HepG2 (cell line): ENCODE results near the gene TBXA2R. TPM values are rescaled to one million over a fixed set of nuclear protein-coding genes. Genes with fewer than 3 reads are reported as not detected.
A peak's percentile ranks its signal among the peaks of the same experiment; 100 is the strongest.

Source experiments
- AFF4 ChIP-seq: sonication (generic); formaldehyde crosslinking; IDR thresholded peaks from 2 replicates; pipeline ENCODE4 v1.4.0; 2020; ENCODE audit warnings: missing genetic modification reagents
- ARNTL ChIP-seq: sonication (generic); formaldehyde crosslinking; IDR thresholded peaks from 2 replicates; pipeline ENCODE4 v1.4.0; 2020; ENCODE audit warnings: mild to moderate bottlenecking, missing genetic modification reagents
- MED13 ChIP-seq: sonication (generic); formaldehyde crosslinking; IDR thresholded peaks from 2 replicates; pipeline ENCODE4 v1.5.0; 2020; ENCODE audit warnings: missing genetic modification reagents
- MTF1 ChIP-seq: sonication (generic); formaldehyde crosslinking; IDR thresholded peaks from 2 replicates; pipeline ENCODE4 v1.5.0; 2020; ENCODE audit warnings: missing genetic modification reagents
- RAD51 ChIP-seq: fragments of 450-650 bp; IDR thresholded peaks from 2 replicates; pipeline ENCODE4 v1.6.1; 2016; ENCODE audit warnings: borderline replicate concordance
- RBM39 ChIP-seq: fragments of 200-400 bp; formaldehyde crosslinking; IDR thresholded peaks from one replicate; pipeline ENCODE4 v1.6.1; 2018; ENCODE audit warnings: antibody characterized with exemption, mild to moderate bottlenecking, low read depth, low read length; ENCODE audit not compliant: poor library complexity, severe bottlenecking
- SMYD3 ChIP-seq: sonication (generic); formaldehyde crosslinking; IDR thresholded peaks from 2 replicates; pipeline ENCODE4 v1.8.1; 2023; ENCODE audit warnings: mild to moderate bottlenecking, missing genetic modification reagents
- WIZ ChIP-seq: sonication (generic); formaldehyde crosslinking; IDR thresholded peaks from 2 replicates; pipeline ENCODE4 v1.5.1; 2020; ENCODE audit warnings: mild to moderate bottlenecking, missing genetic modification reagents
- ZBTB8A ChIP-seq: sonication (generic); formaldehyde crosslinking; IDR thresholded peaks from 2 replicates; pipeline ENCODE4 v1.4.0; 2020; ENCODE audit warnings: mild to moderate bottlenecking, low read depth, missing genetic modification reagents, borderline replicate concordance
- ZKSCAN1 ChIP-seq: fragments of 150-350 bp; IDR thresholded peaks from 2 replicates; pipeline ENCODE4 v1.6.1; 2014; ENCODE audit warnings: low read length
- ZNF20 ChIP-seq: sonication (generic); formaldehyde crosslinking; IDR thresholded peaks from 2 replicates; pipeline ENCODE4 v1.4.0; 2020; ENCODE audit warnings: mild to moderate bottlenecking, moderate library complexity, missing genetic modification reagents
- ZNF292 ChIP-seq: sonication (generic); formaldehyde crosslinking; IDR thresholded peaks from 2 replicates; pipeline ENCODE4 v1.8.1; 2022; ENCODE audit warnings: mild to moderate bottlenecking, low read depth, missing genetic modification reagents, borderline replicate concordance
- ZNF33A ChIP-seq: sonication (generic); formaldehyde crosslinking; IDR thresholded peaks from 2 replicates; pipeline ENCODE4 v1.5.1; 2020; ENCODE audit warnings: missing genetic modification reagents, mild to moderate bottlenecking, moderate library complexity, borderline replicate concordance
- ZNF546 ChIP-seq: sonication (generic); formaldehyde crosslinking; conservative IDR thresholded peaks from 2 replicates; pipeline ENCODE4 v1.8.1; 2023; ENCODE audit warnings: mild to moderate bottlenecking, missing genetic modification reagents
- ZNF737 ChIP-seq: sonication (generic); formaldehyde crosslinking; IDR thresholded peaks from 2 replicates; pipeline ENCODE4 v1.5.0; 2020; ENCODE audit warnings: missing genetic modification reagents, mild to moderate bottlenecking, borderline replicate concordance
- ZNF788 ChIP-seq: sonication (generic); formaldehyde crosslinking; IDR thresholded peaks from 2 replicates; pipeline ENCODE4 v1.5.0; 2020; ENCODE audit warnings: mild to moderate bottlenecking, missing genetic modification reagents, borderline replicate concordance
- polyA plus RNA-seq, 8 experiments: library from polyadenylated mRNA; depleted of rRNA in 3 of 8; stranded (reverse) in 7 of 8; unstranded in 1 of 8; fragments of >200 nt; fragmentation: Illumina TruSeq in 4 of 8; extraction: Trizol in 4 of 8; gene quantifications; 2 replicates each; pipeline versions ENCODE4 v1.2.1 to v1.2.3, GENCODE V29; 2011 to 2016; ENCODE audit warnings: low read depth in 4 of 8, missing spikeins in 1 of 8, mixed read lengths in 1 of 8; ENCODE audit not compliant: insufficient read depth in 1 of 8
- total RNA-seq, 5 experiments: library from RNA; depleted of rRNA; stranded (reverse); fragments of >200 nt; fragmentation: Illumina TruSeq; extraction: Trizol; gene quantifications; 2 replicates each; pipeline ENCODE4 v1.2.3, GENCODE V29; 2016; ENCODE audit warnings: low read depth in 1 of 5
- TF ChIP-seq, protein P1 (sequence below): sonication (generic); formaldehyde crosslinking; IDR thresholded peaks from 2 replicates; pipeline ENCODE4 v1.8.0; 2022; ENCODE audit warnings: missing genetic modification reagents, mild to moderate bottlenecking, inconsistent platforms, borderline replicate concordance
- TF ChIP-seq, protein P2 (sequence below): sonication (generic); formaldehyde crosslinking; IDR thresholded peaks from 2 replicates; pipeline ENCODE4 v1.8.0; 2022; ENCODE audit warnings: missing genetic modification reagents, mild to moderate bottlenecking, moderate library complexity, borderline replicate concordance
- TF ChIP-seq, protein P3 (sequence below): sonication (generic); formaldehyde crosslinking; IDR thresholded peaks from 2 replicates; pipeline ENCODE4 v1.5.0; 2020; ENCODE audit warnings: mild to moderate bottlenecking, missing genetic modification reagents, borderline replicate concordance

TBXA2R gene
- total and polyA plus RNA-seq, 2 of the 13 experiments (the other 11 are each of a cell fraction or from before 2014, with no cell fraction given), result 0.09 TPM; not detected in 1

DNA sequence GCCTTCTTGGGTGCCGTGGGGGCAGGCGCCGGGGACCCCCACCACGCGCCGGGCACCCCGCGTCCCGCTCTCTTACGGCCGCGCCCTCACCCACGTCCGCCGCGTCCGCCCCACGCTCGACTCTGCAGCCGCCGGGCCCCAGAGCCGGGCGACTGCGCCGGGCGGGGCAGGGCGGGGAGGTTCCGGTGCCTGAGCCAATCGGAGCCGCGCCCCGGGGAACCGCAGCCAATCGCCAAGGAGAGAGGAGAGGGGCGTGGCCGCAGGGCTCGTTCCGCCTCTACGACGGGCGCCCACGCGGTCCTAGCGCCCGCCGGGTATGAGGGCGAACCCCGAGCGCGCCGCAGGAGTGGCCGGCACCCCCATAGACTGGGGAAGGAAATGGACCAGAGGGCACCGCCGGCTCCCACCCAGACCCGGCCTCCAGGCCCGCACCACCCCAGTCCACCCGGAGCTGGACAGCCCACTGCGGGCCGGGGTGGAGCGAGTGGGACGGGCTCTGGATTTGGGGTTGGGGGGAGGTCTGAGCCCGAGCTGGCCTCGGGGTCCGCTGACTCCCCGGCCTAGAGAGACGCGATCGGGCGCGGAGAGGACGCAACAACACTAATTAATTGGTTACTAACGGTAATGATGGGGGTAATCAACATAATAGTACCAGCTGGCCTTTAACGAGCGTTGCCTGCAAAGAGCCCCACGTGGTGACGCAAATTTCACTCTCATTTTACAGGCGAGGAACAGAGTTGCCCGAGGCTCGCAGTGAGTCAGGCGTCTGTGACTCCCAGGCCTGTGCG, 49.0 kb downstream of the TBXA2R start, which contains the start of gene MFSD12 (continued):
- TF ChIP-seq, protein P1, sequence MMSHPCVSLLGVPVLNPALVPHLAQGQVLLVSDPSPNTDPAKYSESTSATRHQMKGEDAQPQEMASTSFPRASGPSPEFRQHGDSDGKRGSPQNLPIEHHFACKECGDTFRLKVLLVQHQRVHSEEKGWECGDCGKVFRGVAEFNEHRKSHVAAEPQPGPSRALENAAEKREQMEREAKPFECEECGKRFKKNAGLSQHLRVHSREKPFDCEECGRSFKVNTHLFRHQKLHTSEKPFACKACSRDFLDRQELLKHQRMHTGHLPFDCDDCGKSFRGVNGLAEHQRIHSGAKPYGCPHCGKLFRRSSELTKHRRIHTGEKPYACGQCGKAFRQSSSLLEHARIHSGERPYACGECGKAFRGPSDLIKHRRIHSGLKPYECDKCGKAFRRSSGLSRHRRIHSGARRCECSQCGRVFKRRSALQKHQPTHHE (CRISPR knock-in tag), result no peak
- no peak for TF ChIP-seq MTF1 (CRISPR knock-in tag)
- no peak for TF ChIP-seq ARNTL (CRISPR knock-in tag)
- TF ChIP-seq MED13, result no peak
- no peak for TF ChIP-seq ZBTB8A (CRISPR knock-in tag)
- no peak for TF ChIP-seq ZNF20 (CRISPR knock-in tag)
- no peak for TF ChIP-seq ZKSCAN1
- TF ChIP-seq WIZ (CRISPR knock-in tag), result no peak
- peak; percentile 22 for TF ChIP-seq RBM39
- TF ChIP-seq, protein P2, sequence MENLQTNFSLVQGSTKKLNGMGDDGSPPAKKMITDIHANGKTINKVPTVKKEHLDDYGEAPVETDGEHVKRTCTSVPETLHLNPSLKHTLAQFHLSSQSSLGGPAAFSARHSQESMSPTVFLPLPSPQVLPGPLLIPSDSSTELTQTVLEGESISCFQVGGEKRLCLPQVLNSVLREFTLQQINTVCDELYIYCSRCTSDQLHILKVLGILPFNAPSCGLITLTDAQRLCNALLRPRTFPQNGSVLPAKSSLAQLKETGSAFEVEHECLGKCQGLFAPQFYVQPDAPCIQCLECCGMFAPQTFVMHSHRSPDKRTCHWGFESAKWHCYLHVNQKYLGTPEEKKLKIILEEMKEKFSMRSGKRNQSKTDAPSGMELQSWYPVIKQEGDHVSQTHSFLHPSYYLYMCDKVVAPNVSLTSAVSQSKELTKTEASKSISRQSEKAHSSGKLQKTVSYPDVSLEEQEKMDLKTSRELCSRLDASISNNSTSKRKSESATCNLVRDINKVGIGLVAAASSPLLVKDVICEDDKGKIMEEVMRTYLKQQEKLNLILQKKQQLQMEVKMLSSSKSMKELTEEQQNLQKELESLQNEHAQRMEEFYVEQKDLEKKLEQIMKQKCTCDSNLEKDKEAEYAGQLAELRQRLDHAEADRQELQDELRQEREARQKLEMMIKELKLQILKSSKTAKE, result no peak
- no peak for TF ChIP-seq ZNF788 (CRISPR knock-in tag)
- TF ChIP-seq ZNF546, result peak; percentile 69; the same call in 1 of the 2 replicates
- TF ChIP-seq, protein P3, sequence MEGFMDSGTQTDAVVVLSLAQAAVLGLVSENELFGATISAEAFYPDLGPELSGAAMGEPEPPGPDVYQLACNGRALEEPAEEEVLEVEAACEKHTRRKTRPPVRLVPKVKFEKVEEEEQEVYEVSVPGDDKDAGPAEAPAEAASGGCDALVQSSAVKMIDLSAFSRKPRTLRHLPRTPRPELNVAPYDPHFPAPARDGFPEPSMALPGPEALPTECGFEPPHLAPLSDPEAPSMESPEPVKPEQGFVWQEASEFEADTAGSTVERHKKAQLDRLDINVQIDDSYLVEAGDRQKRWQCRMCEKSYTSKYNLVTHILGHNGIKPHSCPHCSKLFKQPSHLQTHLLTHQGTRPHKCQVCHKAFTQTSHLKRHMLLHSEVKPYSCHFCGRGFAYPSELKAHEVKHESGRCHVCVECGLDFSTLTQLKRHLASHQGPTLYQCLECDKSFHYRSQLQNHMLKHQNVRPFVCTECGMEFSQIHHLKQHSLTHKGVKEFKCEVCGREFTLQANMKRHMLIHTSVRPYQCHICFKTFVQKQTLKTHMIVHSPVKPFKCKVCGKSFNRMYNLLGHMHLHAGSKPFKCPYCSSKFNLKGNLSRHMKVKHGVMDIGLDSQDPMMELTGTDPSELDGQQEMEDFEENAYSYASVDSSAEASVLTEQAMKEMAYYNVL (CRISPR knock-in tag), result no peak; the same call in 1 of the 2 replicates
- no peak for TF ChIP-seq AFF4 (CRISPR knock-in tag)
- no peak for TF ChIP-seq ZNF292 (CRISPR knock-in tag)
- TF ChIP-seq RAD51, result no peak
- TF ChIP-seq ZNF33A (CRISPR knock-in tag), result no peak
- TF ChIP-seq ZNF737 (CRISPR knock-in tag), result no peak
- TF ChIP-seq SMYD3 (CRISPR knock-in tag), result no peak
